Stimulated activated CD4-positive, alpha-beta T cell treated with anti-CD3 and anti-CD28 coated beads, Interleukin-15, amount 100 ng/mL, for 1 hour (primary cell): ENCODE measurements around the gene CD46.

Experiments used
- DNase-seq, 2 donors: peaks; one replicate each; pipeline ENCODE4 v3.0.0-alpha.2; 2020; ENCODE audit warnings: low read depth in 1 of 2, low spot score in 1 of 2

Gene CD46

GRCh38 chr1:207844371-207844770 is 92.5 kb downstream of the CD46 start:
- DNase-seq: no peak
